CD4-positive, alpha-beta T cell (primary cell): ENCODE data around the gene LAMA2. TPM values are rescaled to one million over a fixed set of nuclear protein-coding genes. Genes with fewer than 3 reads are reported as not detected.

Experiments
- ATAC-seq: fragments of 200-7000 bp; cut with Tn5 transposase; one replicate; pipeline ENCODE4 v1.10.0; 2022; ENCODE audit warnings: mild to moderate bottlenecking; ENCODE audit not compliant: poor library complexity
- CTCF ChIA-PET: fragments of 350-600 bp; sonication (Branson Sonifier 250); formaldehyde crosslinking; loops from one replicate; lab custom pipeline; 2021; ENCODE audit warnings: antibody characterized with exemption, inconsistent platforms; lab: Charles Lee
- POLR2A ChIA-PET: fragments of 350-600 bp; sonication (Branson Sonifier 250); formaldehyde crosslinking; loops from one replicate; lab custom pipeline; 2021; ENCODE audit warnings: antibody characterized with exemption, inconsistent platforms; lab: Charles Lee
- DNase-seq, 14 experiments: peaks; one replicate each; pipeline ENCODE4 v3.0.0-alpha.2; 2013 to 2020; ENCODE audit warnings: mixed read lengths in 2 of 14
- H3K27ac ChIP-seq, 2 donors: one replicate each; pipeline versions ENCODE4 v1.5.1 to v1.7.0; 2013; ENCODE audit warnings: low read length in 2 of 2, low read depth in 1 of 2, mild to moderate bottlenecking in 1 of 2
- H3K27me3 ChIP-seq, 2 experiments: 1 replicate in 1 of 2; 2 replicates in 1 of 2; pipeline versions ENCODE4 v1.6.1 to v1.7.0; 2013; ENCODE audit warnings: low read length in 2 of 2, control low read depth in 1 of 2, mild to moderate bottlenecking in 1 of 2, moderate library complexity in 1 of 2; ENCODE audit not compliant: insufficient read depth in 2 of 2, control insufficient read depth in 1 of 2
- H3K36me3 ChIP-seq: one replicate; pipeline ENCODE4 v1.6.1; 2013; ENCODE audit warnings: low read length, control low read depth; ENCODE audit not compliant: insufficient read depth
- H3K4me1 ChIP-seq: one replicate; pipeline ENCODE4 v1.6.1; 2013; ENCODE audit warnings: low read length, control low read depth; ENCODE audit not compliant: insufficient read depth
- H3K4me3 ChIP-seq: one replicate; pipeline ENCODE4 v1.5.1; 2013; ENCODE audit warnings: mild to moderate bottlenecking, low read length, moderate library complexity
- H3K9me3 ChIP-seq, 2 experiments: 1 replicate in 1 of 2; 2 replicates in 1 of 2; pipeline versions ENCODE4 v1.6.1 to v1.7.0; 2013; ENCODE audit warnings: low read length in 2 of 2, mild to moderate bottlenecking in 2 of 2, control low read depth in 1 of 2, moderate library complexity in 1 of 2; ENCODE audit not compliant: control insufficient read depth in 1 of 2, insufficient read depth in 1 of 2
- H3K27ac Mint-ChIP-seq: one replicate; pipeline ENCODE4 v1.8.0; 2020; ENCODE audit warnings: mixed read lengths
- H3K27me3 Mint-ChIP-seq: one replicate; pipeline ENCODE4 v1.8.0; 2021; ENCODE audit warnings: mixed read lengths
- H3K36me3 Mint-ChIP-seq: one replicate; pipeline ENCODE4 v1.8.0; 2021; ENCODE audit warnings: low read depth, mixed read lengths
- H3K4me1 Mint-ChIP-seq: one replicate; pipeline ENCODE4 v1.8.0; 2021; ENCODE audit warnings: low read depth, mixed read lengths
- H3K4me3 Mint-ChIP-seq: one replicate; pipeline ENCODE4 v1.8.0; 2020; ENCODE audit warnings: mild to moderate bottlenecking, mixed read lengths
- H3K9me3 Mint-ChIP-seq: one replicate; pipeline ENCODE4 v1.8.0; 2020; ENCODE audit warnings: mixed read lengths
- CTCF ChIP-seq: fragments of 200-600 bp; IDR thresholded peaks from one replicate; pipeline ENCODE4 v1.8.0; 2022; ENCODE audit warnings: antibody characterized with exemption, mild to moderate bottlenecking
- intact Hi-C, 2 experiments: fragments of 100-400 bp; cut with DNase I in 1 of 2; cut with micrococcal nuclease in 1 of 2; formaldehyde crosslinking; loops; one replicate each; pipeline versions ENCODE4 v1.15.1 to v1.9.0; 2023 to 2025; cut with DNase I, micrococcal nuclease
- total RNA-seq, 174 experiments: library from RNA in 2 of 174; stranded (reverse) in 2 of 174; gene quantifications; one replicate each; pipeline ENCODE4 v1.2.3 and lab custom pipeline; 2021 to 2026

The LAMA2 gene
- total RNA-seq, 2 experiments from 2014 or later: 0.05 to 0.06 TPM

GRCh38 chr6:128892079-128892478 lies 9.1 kb downstream of the LAMA2 start:
- H3K4me3 ChIP-seq: no peak overlapping the region
- ChIA-PET CTCF (no interaction called here), POLR2A (no interaction called here)
- H3K4me1 Mint-ChIP-seq: no peaks in the 10 kb centered on the region
- no peak overlapping the region for H3K4me3 Mint-ChIP-seq
- no peak overlapping the region for H3K27ac Mint-ChIP-seq
- peaks cover 0 to 5% of the 10 kb centered on the region in 2 experiments for H3K9me3 ChIP-seq
- ATAC-seq: no peak
- intact Hi-C loops: no loop called here
- no peak for DNase-seq
- no peaks in the 10 kb centered on the region for H3K4me1 ChIP-seq
- no peak overlapping the region for H3K27ac ChIP-seq
- H3K36me3 ChIP-seq: no peaks in the 10 kb centered on the region
- no peaks in the 10 kb centered on the region for H3K36me3 Mint-ChIP-seq
- no peak for TF ChIP-seq CTCF
- H3K27me3 ChIP-seq: no peaks in the 10 kb centered on the region
- H3K9me3 Mint-ChIP-seq: no peaks in the 10 kb centered on the region
- peaks cover 6% of the 10 kb centered on the region for H3K27me3 Mint-ChIP-seq

- DNase-seq (no peak), ATAC-seq (no peak)
- Histone ChIP-seq H3K4me1 (no peaks in the 10 kb centered on the region), H3K4me3 (no peak overlapping the region), H3K36me3 (no peaks in the 10 kb centered on the region), H3K9me3 (peaks cover 0 to 5% of the 10 kb centered on the region in 2 experiments), H3K27me3 (no peaks in the 10 kb centered on the region), H3K27ac (no peak overlapping the region)
- POLR2A ChIA-PET: no interaction called here
- Mint-ChIP-seq H3K4me1 (no peaks in the 10 kb centered on the region), H3K9me3 (no peaks in the 10 kb centered on the region), H3K4me3 (no peak overlapping the region), H3K36me3 (no peaks in the 10 kb centered on the region), H3K27ac (no peak overlapping the region), H3K27me3 (no peaks in the 10 kb centered on the region)
- CTCF ChIA-PET: no interaction called here
- intact Hi-C loops: no loop called here
- TF ChIP-seq CTCF: no peak
Measured at GRCh38 chr6:128899341-128900050, 16.6 kb downstream of the LAMA2 start.

- ChIA-PET CTCF (no interaction called here), POLR2A (no interaction called here)
- H3K4me1 ChIP-seq: no peaks in the 10 kb centered on the region
- H3K4me3 ChIP-seq: no peak overlapping the region
- H3K9me3 Mint-ChIP-seq: no peaks in the 10 kb centered on the region
- DNase-seq (no peak), ATAC-seq (no peak)
- H3K36me3 Mint-ChIP-seq: no peaks in the 10 kb centered on the region
- no peak overlapping the region for H3K4me3 Mint-ChIP-seq
- no peaks in the 10 kb centered on the region for H3K36me3 ChIP-seq
- H3K9me3 ChIP-seq: no peaks in the 10 kb centered on the region
- H3K27ac ChIP-seq: no peak overlapping the region
- H3K27ac Mint-ChIP-seq: no peak overlapping the region
- TF ChIP-seq CTCF: no peak
- no peaks in the 10 kb centered on the region for H3K27me3 ChIP-seq
- no peaks in the 10 kb centered on the region for H3K4me1 Mint-ChIP-seq
- H3K27me3 Mint-ChIP-seq: no peaks in the 10 kb centered on the region
- intact Hi-C loops: no loop called here
Measured at GRCh38 chr6:128903715-128904114, 20.8 kb downstream of the LAMA2 start.
